HG03066 (cell line): ENCODE measurements around the gene TCERG1L.
"Not testable (repeated sequence)": the region's sequence is repeated elsewhere in the genome, so short reads cannot be mapped to it uniquely, and the experiment has no call there.

ENCODE experiments used
- ATAC-seq: cut with Tn5 transposase; IDR thresholded peaks from one replicate; pipeline ENCODE4 v1.9.1; 2021; ENCODE audit warnings: low read depth; ENCODE audit not compliant: unreplicated experiment

TCERG1L gene

DNA sequence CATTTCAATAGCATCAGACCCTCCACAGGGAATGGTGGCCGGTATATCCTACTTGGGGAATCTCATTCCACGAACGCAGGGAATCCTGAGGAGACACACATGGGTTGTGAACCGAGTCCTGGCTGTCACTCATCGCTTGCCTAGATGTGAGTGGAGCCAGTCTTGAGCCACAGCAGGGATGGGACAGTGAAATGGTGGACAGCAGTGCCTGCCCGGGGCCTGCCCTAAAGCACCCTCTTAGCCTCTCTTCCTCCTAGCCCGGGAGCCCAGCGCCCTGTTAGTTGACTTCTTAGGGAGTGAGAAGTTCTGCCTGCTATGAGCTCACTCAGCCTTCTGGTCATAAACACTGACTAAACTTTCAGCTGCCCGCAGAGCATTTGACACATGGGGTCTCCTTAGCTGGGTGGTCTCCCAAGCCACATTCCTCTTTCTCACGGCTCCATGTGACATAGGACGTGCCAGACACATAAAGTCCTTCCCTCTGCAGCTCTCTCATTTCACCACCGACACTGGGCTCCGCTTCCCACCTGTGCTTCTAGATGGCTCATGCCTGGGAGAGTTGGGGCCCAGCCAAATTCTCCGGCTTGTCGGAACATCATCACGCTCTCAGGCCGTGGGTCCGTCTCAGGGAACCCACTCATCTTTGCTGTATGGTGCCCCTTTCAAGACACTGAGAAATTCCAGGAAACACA lies 60.9 kb downstream of the TCERG1L start:
- ATAC-seq = no peak

DNA sequence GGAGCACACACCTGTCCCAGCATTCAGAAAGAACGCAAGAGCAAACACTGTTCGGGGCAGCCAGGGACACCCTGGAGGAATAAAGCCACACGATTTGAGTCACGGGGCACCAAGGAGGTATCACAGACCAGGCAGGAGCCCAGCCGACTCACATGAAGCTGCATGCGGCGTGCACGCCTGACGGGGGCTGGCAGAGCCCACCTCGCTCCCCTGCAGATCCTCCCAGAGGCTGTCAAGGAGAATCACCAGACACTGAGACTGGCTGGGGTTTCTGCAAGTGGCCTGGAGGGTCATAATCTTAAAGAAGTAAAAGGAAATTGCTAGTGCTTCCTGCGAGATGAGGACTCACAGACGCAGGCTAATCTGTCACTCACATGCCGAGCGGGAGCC lies 61.6 kb downstream of the TCERG1L start:
- no peak for ATAC-seq

DNA sequence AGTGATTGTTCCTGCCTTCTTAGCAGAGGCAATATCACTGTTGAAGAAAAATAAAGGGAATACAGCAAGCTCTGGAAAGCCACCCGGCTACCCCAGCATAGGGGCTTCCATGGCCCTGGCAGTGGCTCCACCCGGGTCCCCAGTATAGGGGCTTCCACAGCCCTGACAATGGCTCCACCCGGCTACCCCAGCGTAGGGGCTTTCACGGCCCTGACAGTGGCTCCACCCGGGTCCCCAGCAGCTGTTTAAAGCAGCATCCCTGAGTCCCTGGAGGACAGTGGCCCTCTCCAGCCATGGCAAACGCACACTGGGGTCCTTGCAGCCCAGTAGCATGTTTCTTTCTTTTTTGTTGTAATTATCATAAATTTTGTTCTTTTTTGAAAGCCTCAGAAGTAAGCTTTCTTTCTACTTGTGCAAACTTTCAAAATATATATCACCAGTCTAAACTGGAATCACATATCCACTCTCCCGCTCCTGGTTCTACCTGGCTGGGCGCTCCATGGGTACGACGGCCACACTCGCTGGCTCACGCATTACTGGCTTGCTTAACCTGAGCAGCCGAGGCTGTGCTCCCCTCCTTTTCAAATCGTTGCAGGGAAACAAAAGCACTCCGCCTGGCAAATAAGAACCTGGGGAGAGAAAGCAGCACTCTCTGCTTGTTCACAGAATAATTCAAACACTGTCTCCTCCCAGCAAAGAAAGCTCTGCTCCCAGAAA lies 62.1 kb downstream of the TCERG1L start:
- ATAC-seq = no peak

DNA sequence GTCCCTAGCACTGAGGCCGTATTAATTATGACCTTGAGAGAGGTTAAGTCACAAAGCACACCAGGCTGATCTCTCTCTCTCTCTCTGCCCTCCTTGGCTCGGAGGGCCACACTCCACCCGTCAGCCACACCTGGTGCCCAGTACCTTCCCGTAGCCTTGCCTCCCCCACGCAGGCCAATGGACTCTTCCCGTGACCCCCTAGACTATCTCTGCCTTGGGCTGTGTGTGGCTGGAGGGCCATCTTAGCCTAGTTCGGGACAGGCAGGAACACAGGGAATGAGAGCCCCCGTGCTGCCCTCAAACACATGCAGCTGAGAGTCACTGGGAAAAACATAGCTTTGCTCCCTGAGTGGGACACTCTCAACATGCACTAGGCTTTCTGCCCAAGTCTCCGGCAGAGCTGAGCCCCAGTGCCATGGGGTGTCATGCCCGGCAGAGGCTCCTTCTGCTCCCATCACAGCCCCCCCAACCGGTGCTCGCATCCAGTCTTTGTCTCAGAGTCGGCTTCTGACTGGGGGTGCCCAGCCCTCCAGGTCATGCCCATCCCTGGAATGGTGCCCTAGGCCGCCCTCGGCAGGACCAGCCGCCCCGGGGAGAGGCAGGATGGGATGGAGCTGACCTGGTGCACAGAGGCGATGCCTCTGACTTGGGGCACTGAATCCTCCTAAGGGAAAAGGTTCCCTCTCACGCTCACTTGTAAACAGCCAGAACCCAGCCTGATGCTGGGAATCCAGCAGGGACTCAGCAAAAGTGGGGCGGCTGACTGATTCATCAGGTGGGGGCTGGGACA lies 63.0 kb downstream of the TCERG1L start:
- ATAC-seq = no peak

DNA sequence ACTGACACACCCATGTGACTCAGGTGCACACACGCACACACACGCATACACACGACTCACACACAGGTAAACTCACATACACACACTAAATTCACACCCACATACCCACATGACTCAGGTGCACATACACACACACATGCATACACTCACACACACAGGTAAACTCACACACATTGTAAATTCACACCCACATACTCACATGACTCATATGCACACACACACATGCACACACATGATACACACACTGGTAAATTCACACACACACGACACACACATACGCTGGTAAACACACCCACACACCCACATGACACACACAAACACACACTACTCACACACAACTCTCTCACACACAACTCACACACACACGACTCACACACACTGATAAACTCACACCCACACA lies 63.6 kb downstream of the TCERG1L start:
- ATAC-seq = no peak

DNA sequence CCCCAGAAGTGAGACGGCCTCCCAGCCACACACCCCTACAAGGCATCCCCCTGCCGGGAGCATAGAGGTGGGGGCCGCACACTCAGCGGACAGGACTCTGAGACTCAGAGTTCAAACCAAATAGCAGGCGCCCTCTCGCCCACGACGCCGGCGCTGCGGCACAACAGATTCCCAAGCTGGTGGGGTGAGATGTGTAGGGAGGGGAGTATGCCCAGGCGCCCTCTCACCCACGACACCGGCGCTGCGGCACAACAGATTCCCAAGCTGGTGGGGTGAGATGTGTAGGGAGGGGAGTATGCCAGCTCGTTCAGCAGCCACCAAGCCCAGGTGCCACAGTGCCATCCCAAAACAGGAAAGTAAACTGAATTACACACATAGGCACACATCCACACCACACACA lies 64.7 kb downstream of the TCERG1L start:
- ATAC-seq = no peak

DNA sequence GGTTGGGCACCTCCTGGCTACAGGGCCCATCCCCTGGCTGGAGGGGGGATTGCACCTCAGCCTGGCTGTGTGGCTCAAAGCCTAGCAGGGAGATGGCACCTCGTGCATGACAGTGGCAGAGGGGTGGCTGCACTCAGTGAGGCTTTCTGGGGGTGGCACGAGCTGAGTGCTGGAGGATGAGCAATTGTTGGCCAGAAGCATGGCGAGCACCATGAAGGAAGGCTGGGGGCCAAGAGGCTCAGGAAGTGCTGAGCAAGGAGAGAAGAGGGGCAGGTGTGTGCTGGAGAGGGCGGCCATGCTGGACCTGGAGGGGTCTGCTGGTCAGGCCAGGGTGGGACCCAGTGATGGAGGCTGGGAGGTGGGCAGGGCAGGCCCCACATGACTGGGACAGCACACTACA lies 65.4 kb downstream of the TCERG1L start:
- no peak for ATAC-seq

DNA sequence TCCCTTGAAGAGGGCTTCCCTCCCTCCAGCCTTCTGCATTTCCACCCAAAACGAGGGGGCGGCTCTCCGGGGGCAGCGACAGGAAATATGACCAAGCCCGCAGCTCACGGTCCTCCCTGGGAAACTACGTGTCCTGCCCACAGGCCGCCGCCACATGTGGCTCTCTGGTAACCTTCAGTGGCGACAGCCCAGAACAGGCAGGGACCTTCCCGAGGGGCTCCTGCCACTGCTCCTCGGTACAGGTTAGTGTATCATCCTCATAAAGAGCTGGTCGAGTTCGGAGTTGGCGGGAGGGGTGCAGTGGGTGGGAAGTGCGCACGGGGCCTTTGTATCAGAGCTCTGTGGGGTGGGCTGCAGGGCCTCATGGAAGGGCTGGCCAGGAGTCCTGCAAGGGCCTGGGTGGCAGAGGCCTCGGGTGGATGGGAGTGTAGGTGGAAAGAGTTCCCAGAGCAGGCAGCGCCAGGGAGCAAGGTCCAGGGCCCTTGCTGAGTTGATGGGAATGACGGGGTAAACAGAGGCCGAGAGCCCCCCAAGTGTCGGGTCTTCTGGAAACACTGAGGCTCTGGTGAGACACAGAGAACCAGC lies 66.0 kb downstream of the TCERG1L start:
- ATAC-seq = no peak

DNA sequence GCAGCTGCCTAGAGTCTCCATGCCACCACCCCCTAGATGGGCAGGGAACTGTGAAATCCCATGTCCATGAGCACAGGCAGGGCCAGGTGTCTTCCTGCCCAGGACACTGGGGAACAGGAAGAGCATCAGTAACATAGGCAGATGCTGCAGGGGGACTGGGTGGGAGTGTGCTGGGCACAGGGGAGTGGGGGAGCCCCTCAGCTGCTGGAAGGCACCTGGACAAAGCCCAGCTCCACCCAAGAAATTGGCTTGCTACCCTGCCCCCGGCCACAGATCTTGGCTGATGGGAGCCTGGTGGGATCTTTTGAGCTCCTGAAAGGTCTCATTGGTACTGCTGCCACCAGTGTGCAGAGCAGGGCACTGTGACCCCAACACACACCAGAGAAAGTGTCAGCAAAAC lies 66.7 kb downstream of the TCERG1L start:
- ATAC-seq = no peak

DNA sequence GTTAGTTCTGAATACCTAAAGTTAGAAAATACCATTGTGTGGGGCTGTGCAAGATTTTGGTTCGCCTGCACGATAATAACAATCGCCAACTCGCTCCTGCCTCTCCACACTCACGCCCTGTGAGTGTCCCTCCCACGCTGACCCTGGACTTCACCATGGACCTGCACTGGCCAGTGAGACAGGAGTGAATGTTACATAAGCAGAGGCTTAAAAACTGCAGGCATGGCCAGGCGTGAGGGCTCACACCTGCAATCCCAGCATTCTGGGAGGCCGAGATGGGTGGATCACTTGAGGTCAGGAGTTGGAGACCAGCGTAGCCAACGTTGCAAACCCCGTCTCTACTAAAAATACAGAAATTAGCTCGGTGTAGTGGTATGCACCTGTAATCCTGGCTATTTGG lies 68.4 kb downstream of the TCERG1L start:
- ATAC-seq = no peak

DNA sequence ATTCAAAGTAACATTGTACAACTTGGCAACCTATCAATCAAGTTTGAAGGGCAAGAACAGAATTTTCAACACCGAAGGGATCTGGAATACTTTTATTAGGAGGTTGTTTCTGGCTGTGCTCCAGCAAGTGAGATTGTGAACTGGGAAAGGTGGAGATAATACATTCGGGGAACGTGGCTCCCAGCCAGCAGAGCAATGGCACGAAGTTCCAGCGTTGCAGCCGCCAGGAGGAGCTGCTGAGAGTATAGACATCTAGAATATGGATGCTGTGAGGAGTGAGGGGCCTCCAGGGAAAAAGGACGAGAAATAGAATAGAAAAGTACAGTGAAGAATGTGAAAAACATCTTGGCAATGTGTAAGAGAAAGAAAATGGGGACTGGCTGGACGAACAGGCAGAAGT lies 69.5 kb downstream of the TCERG1L start:
- no peak for ATAC-seq

DNA sequence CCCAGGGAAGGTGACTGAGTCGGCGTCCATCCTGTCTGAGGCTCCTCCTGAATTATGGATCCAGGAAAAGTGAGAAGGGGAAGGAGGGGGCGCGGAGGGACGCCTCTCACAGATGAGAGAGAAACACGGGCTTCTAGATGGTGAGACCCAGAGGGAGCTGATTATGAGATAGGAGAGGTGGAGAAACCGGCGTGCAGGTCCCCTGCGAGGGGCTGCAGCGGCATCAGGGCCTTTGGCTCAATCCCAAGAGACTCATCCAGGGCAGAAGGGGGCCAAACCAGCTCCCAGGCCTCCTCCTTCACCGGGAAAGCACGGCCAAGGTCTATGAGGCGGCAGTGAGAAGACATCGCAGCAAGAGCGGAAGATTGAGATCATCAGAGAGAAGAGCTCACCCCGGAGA lies 70.8 kb downstream of the TCERG1L start:
- ATAC-seq = no peak

DNA sequence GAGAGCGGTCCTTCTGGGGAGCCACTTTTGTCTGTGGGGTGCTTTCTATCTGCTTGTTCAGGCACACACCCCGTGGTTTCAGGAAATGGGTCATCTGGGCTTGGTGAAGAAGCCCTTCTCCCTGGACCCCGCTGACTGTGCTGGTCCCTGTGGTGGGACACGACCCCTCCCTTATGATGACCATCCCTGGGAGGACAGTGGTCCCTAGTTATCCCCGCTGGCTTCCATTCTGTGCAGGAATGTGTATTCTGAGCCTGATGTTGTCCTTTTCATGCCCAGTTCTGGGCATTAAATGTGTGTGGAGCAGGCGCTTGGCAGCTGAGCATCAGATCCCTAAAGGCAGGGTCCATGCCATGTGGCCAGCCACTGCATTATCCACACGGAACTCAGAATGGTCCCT lies 71.6 kb downstream of the TCERG1L start:
- no peak for ATAC-seq

DNA sequence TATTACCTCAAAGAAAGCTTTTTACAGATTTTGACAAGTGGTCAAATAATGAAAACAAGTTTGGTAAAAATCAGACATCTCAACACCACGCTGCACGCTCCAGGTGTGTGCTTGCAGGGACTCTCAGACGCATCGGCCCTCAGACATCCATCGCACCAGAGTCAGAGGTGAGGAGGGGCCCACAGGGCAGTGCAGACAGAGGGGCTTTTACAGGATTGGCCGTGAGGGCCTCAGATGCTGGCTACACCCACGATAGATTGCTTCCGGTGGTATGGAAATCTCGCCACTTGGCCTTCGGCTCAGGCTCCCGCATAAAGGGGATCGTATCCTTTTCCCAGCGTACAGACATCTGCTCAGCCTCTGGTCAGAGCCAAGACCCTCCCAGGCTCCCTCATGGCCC lies 72.1 kb downstream of the TCERG1L start:
- no peak for ATAC-seq

DNA sequence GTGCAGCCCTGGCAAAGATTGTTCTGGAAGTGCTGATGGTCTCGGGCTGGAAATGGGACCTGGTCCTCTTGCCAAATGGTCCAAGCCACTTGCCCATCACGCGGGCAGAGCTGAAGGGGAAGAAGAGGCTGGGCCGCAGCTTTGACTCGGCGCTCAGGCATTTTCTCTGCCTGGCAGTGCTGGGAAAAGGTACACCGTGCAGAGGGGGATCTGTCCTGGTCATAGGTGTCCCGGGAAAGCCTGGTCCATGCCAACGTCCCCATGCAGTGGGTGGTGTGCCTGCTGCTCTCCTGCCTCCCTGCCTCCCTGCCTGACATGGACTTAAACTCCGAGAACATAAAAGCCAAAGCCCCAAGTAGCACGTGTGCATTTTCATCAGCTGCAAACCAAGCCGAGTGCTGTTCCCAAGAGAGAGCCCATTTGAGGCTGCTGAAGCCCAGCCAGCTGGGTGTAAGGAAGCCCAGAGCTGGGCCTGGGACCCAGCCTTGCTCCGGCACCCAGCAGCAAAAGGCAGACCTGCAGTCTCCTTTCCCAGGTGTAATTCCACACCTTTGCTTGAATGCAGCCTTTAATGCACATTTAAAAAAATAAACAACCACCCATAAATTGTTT lies 72.7 kb downstream of the TCERG1L start:
- no peak for ATAC-seq

DNA sequence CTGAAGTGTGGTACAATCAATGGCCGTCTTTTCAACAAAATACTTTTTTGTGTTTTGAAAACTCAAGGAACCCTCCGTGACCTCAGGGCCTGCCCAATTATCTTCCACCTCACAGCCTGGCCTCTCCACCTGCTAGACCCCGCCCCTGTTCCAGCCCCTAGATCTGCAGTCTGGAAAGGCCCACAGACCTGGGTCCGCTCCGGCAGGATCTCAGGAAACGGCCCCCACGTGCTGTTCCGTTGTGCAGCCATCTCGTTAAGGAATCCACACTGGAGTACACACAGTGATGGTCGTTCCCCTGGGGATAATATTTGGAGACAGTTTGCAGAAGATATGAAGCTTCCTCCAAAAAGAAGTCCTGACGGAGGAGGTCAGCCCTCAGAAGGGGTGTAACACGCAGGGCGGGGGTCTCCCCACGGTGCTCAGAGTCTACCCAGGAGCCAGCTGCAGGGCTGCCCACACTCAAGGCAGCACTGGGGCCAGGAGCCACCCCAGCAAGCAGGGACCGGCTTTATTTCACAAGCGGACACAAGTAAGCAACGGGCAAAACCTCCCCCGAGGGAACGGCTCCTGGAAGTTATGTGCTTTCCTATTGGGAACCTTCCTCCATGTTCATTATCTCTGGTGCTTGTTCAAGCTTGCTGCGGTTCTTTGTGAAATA lies 73.4 kb downstream of the TCERG1L start:
- ATAC-seq = no peak

DNA sequence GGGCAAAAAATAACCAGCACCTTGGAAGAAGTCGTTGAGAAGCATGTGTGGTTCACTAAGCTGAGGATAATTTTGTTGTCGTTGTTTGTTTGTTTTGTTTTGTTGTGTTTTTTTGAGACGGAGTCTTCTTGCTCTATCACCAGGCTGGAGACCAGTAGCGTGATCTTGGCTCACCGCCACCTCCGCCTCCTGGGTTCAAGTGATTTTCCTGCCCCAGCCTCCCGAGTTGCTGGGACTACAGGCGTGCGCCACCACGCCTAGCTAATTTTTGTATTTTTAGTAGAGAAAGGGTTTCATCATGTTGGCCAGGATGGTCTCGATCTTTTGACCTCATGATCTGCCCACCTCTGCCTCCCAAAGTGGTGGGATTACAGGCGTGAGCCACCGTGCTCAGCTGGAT lies 76.9 kb downstream of the TCERG1L start:
- ATAC-seq = not testable (repeated sequence)

DNA sequence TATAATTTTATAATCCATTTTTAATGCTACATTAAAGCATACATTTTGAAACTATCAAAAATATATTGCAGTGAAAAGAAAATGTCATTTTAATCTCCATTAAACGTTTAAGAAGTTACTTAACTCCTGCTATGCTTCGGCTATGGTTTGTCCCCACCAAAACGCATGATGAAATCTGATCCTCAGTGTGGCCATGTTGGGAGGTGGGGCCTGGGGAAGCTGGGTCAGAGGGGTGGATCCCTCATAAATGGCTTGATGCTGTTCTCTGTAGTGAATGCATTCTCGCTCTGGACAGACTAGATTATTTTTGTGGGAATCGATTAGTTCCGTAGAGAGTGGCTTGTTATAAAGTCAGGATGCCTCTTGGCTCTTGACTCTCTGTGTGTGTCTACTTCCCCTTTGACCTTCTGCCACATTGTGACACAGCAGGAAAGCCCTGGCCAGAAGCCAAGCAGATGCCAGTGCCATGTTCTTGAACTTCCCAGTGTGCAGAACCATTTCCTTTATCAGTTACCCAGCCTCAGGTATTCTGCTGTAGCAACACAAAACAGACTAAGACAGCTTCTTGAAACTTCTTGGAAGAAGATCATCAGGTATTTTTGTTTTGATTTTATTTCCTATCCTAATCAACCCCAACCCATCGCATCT lies 77.8 kb downstream of the TCERG1L start:
- ATAC-seq = no peak

DNA sequence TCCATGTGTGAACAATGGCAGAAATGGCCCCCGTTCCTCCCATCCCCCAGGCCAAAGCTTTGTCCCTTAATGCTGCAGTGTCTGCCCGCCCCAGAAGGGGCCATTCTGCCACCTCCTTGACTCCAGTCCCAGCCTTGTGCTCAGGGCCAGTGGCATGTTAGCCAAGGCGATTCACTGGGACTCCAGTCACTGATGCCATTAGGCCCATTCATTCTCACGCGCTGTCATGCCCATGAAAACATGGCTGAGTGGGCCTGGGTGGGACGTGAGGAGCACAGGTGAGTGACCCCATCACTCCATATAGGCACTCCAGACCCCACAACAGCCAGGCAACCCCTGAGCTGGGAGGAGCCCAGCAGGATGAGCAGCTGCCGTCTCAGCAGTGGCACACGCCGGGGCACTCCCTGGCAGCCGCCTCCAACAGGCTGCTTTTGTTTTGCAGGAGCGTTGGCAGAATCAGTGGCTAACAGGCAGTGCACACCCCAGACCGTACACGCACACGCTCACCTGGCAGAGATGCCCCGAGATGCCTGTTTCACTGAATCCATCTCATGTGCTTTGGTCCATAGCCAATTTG lies 79.5 kb downstream of the TCERG1L start:
- ATAC-seq = no peak
